Subcutaneous adipose tissue (tissue), 4 donors: ENCODE measurements around the gene RPL7A. TPM values are rescaled to one million over a fixed set of nuclear protein-coding genes. Genes with fewer than 3 reads are reported as not detected.

ENCODE experiments used
- CTCF ChIP-seq: fragments of 450-650 bp; IDR thresholded peaks from one replicate; pipeline ENCODE4 v1.5.1; 2016; ENCODE audit warnings: low read depth, mild to moderate bottlenecking, control low read depth, antibody characterized with exemption, moderate library complexity
- total RNA-seq, 4 donors: library from RNA; depleted of rRNA; stranded (reverse); fragments of >200 nt; gene quantifications; one replicate each; pipeline ENCODE4 v1.1.0, GENCODE V29; 2016

The RPL7A gene
- total RNA-seq, 4 donors from 2014 or later = 1,241 to 1,737 (median 1,633) TPM

- TF ChIP-seq CTCF = no peak
Measured at GRCh38 chr9:133333566-133333965, 14.5 kb upstream of the RPL7A start.

GRCh38 chr9:133334161-133334560 is 13.9 kb upstream of the RPL7A start:
- TF ChIP-seq CTCF = no peak

GRCh38 chr9:133335924-133336811 is 11.8 kb upstream of the RPL7A start, which contains the start of gene SURF6:
Gene SURF6, minus strand, starts transcription at chr9:133336188. Its CDS starts 56 bp downstream, at chr9:133336132.
- TF ChIP-seq CTCF = no peak

- no peak for TF ChIP-seq CTCF
Measured at GRCh38 chr9:133339641-133340040, 8.4 kb upstream of the RPL7A start.

GRCh38 chr9:133340256-133340655 is 7.8 kb upstream of the RPL7A start:
- no peak for TF ChIP-seq CTCF

- no peak for TF ChIP-seq CTCF
Measured at GRCh38 chr9:133340916-133341315, 7.1 kb upstream of the RPL7A start.

GRCh38 chr9:133341369-133342068 is 6.5 kb upstream of the RPL7A start:
- TF ChIP-seq CTCF = no peak
